HG03097 (cell line): ENCODE measurements around the gene ELL.
"Not testable (repeated sequence)": the region's sequence is repeated elsewhere in the genome, so short reads cannot be mapped to it uniquely, and the experiment has no call there.

Experiments used
- ATAC-seq: cut with Tn5 transposase; IDR thresholded peaks from one replicate; pipeline ENCODE4 v1.9.1; 2021; ENCODE audit not compliant: unreplicated experiment, low FRiP score

The ELL gene

GRCh38 chr19:18532168-18532890, 10.5 kb upstream of the ELL start:
- ATAC-seq, result no peak

GRCh38 chr19:18531485-18531884, 9.6 kb upstream of the ELL start:
- no peak for ATAC-seq

DNA sequence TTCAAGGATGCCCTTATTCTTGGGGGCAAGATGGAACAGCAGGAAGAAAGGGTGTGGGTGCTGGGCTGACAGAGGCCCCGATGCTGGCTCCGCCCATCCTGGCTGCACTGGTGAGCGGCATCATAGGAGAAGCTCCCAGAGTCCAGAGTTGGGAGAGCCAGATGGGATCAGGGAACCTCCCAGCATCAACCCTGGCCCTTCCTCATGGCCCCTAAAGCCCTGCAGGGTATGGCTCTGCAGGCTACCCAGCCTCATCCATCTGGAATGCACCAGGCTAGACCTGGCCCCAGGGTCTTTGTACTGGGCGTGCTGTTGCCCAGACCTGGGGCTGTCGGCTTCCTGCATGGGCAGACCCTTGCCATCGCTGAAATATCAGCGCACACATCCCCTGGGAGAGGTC, 7.9 kb upstream of the ELL start:
- no peak for ATAC-seq

- no peak for ATAC-seq
These were observed 4.4 kb upstream of the ELL start for GRCh38 chr19:18526316-18526715.

DNA sequence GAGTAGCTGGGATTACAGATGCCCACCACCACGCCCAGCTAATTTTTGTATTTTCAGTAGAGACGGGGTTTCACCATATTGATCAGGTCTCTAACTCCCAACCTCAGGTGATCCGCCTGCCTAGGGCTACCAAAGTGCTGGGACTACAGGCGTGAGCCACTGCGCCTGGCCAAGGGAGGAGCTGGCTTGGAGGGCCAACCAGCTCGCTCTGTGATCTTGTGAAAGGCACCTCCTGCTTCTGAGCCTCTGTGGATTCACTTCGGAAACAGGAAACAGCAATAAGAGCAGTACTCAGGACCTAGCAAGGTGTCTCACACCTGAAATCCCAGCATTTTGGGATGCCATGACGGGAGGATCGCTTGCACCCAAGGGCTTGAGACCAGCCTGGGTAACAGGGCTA, 2.0 kb upstream of the ELL start:
- no peak for ATAC-seq

DNA sequence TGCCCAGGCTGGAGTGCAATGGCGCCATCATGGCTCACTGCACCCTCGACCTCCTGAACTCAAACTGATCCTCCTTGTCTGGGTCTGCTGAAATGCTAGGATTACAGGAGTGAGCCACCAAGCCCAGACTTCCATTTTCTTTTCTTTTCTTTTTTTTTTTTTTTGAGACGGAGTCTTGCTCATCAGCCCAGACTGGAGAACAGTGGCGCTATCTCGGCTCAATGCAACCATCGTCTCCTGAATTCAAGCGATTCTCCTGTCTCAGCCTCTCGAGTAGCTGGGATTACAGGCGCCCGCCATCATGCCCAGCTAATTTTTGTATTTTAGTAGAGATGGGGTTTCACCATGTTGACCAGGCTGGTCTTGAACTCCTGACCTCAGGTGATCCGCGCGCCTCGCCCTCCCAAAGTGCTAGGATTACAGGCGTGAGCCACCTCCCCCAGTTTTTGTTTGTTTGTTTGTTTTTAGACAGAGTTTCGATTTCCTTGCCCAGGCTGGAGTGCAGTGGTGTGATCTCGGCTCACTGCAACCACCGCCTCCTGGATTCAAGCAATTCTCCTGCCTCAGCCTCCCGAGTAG, 1.1 kb upstream of the ELL start:
- not testable (repeated sequence) for ATAC-seq

DNA sequence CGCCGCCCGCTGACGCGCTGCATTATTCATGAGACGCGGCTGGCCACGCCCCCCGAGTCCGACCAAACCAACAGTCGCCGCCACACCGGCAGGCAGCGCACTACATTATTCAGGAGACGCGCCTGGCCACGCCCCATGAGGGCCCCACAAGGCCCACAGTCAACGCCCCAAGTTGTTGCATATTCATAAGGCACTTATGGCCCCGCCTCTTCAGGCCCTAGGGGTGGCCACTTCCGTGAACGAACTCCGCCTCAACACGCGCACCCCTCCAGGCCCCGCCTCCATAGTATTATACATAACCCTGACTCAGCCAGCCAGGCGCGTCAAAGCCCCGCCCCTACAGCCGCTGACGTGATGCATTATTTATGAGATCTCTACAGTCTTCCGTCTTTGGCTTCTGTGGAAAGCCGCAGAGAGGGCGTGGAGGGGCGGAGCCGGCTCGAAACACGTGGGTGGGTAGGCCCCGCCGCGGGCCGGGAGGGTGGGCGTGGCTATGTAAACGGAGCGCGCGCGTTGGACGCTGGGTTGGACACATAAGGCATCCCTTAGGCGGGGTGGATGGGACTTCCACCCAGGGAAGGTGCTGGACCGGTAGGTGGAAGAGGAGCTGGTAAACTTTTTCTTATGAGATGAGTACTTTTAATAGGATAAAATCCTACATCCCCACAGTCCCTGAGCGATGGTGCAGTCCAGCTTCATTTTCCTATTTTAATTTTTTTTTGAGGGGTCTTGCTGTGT, 423 bp upstream of the ELL start:
- ATAC-seq, result peak; percentile 87

GRCh38 chr19:18520848-18521691, 800 bp downstream of the ELL start:
- ATAC-seq, result no peak

- no peak for ATAC-seq
These were observed 1.7 kb downstream of the ELL start for GRCh38 chr19:18519962-18520847.

DNA sequence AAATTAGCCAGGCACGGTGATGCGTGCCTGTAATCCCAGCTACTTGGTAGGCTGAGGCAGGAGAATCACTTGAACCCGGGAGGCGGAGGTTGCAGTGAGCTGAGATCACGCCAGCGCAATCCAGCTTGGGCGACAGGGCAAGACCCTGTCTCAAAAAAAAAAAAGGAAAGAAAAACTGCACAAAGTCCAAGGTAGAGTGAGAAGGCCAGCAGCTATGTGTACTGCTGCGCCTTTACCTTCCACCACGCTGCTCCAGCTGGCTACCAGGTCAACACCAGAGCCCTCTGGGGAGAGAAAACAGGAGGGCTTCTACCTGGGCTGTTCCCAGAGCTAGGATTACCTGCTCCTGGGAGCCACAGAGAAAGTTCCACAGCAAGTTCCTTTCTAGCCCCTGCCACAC, 3.2 kb downstream of the ELL start:
- no peak for ATAC-seq

- no peak for ATAC-seq
These were observed 4.3 kb downstream of the ELL start for GRCh38 chr19:18517606-18518005.

- ATAC-seq, result no peak
These were observed 5.9 kb downstream of the ELL start for GRCh38 chr19:18515959-18516358.

DNA sequence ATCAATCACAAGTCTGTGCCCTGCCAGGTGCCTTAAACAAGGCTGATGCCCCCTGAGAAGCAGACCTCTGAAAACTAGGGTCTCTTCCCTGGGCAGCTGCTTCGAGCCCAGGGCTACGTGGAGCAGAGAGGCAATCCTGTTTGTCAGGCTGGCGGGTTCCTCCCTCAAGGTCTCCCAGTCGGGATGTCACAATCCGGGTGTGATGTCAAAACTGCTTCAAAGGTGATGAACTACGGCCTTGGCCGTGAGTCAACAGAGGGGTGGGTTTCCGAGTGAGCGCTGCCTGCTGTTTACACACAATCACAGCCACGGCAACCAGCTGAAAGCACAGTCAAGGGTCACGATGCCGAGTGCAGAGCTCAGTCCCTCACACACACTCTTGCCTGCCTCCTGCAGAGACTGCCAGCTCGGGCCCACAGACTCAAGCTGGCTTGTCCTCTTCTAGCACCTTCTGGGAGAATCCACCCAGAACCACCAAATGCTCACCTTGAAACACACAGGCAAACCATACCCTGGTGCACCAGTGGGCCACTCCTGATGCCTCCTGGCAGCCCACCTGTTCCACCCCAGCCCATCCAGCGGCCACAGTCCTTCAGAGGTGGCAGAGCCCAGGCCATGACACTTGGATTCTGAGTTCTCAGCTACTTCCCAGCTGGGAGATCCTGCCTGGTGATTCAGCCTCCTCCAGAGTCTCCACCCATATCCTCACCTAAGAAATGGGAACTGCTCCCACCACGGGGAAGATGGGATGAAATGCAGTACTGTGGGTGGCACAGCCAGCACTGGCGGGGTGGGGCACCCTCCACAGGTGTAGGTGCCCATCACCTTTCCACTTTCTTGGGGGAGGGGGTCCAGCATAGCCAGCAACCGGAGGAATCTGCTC, 6.8 kb downstream of the ELL start:
- ATAC-seq, result no peak

- ATAC-seq, result no peak
These were observed 8.0 kb downstream of the ELL start for GRCh38 chr19:18513868-18514267.

- no peak for ATAC-seq
These were observed 11.7 kb downstream of the ELL start for GRCh38 chr19:18510216-18510615.

DNA sequence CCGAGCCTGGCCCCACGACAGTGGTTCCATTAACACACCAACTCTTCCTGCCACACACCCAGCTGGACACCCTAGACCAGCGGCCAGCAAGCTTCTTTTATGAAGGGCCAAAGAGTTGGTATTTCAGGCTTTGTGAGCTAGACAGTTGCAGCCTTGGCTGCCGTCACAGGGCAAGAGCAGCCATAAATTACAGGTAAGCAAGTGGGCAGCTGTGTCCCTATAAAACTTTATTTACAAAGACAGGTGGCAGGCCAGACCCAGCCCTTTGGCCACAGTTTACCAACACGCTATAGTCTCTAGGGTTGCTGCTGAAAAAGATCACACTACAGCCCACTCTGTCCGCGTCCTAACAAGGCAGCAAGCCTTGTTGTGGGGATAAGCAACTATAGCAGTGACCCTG, 13.3 kb downstream of the ELL start:
- ATAC-seq, result no peak

DNA sequence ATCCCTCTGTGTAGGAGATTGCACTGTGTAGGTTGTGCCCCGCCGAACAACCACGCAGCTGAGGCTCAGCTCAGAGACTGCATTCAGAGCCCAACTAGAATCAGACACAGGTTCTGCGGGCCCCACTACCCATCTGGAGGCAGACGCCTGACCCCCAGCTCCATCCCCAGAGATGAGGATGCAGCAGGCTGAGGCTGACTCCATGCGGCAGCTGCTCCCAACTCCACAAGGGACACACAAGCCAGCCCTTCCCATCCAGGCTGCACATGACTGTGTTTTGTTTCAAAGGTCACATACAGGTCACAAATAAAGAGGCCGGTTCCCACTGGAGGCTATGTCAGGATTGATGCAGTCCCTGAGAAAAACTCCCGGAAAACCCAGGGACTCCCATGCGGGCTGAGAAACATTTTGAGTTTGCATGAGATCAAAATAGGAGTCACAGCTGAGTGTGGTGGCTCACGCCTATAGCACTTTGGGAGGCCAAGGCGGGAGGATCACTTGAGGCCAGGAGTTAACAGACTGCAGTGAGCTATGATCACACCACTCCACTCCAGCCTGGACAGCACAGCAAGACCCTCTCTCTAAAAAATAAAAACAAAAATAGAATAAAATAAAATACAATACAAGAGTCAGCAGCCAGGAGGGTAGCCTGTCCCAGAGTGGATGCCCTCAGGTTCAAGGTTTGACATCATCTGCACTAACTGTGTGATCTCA, 14.0 kb downstream of the ELL start:
- ATAC-seq, result no peak

DNA sequence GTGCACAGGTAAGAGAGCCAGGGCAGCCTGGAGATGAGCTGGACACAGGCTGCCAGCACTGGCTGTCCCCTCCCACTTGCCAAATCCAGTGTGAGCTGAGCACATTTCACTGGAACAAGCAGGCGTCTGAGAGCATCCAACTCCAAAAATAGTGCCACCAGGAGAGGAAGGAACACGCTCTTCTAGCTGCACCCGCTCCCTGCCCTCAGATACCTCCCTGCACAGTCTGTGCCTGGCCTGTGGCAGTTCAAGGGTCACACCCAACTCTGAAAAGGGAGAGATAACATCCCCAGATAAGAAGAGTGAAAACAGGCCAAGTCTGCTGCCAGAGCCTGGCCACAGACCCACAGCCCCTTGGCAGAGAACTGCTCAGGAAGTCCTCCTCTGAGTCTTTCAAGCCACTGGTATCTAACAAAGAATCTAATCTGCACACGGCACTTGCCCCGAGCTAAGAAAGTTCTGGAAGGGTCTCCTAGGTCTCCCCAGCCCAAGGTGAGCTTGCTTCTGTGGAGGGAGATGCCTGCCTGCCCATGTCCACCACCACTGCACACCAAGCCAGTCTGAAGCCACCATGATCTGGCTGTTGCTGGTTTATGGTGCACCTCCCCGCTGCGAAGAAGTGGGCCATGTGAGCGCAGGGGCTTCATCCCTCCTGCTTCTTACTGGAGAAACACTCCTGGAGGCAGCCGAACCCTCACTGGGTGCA, 14.7 kb downstream of the ELL start:
- ATAC-seq, result no peak
